Stimulated activated effector memory CD8-positive, alpha-beta T cell treated with anti-CD3 and anti-CD28 coated beads, Interleukin-12 subunit alpha, Interleukin-12 subunit beta, amount 100 ng/mL, for 72 hours (primary cell): ENCODE data around the gene BCO2.
"Not testable (repeated sequence)": the region's sequence is repeated elsewhere in the genome, so short reads cannot be mapped to it uniquely, and the experiment has no call there.

Experiments used
- ATAC-seq: fragments of 150-1000 bp; cut with Tn5 transposase; 2 replicates; pipeline ENCODE4 v1.10.0; 2021
- DNase-seq, 2 donors: peaks; one replicate each; pipeline ENCODE4 v3.0.0; 2021 to 2022; ENCODE audit warnings: low spot score in 2 of 2
- H3K27ac Mint-ChIP-seq: one replicate; pipeline ENCODE4 v1.8.0; 2022; ENCODE audit warnings: mild to moderate bottlenecking, mixed read lengths
- H3K36me3 Mint-ChIP-seq: one replicate; pipeline ENCODE4 v1.8.0; 2022; ENCODE audit warnings: mild to moderate bottlenecking, mixed read lengths
- H3K4me1 Mint-ChIP-seq: one replicate; pipeline ENCODE4 v1.8.0; 2022; ENCODE audit warnings: mixed read lengths
- H3K4me3 Mint-ChIP-seq: one replicate; pipeline ENCODE4 v1.8.0; 2022; ENCODE audit warnings: mild to moderate bottlenecking, mixed read lengths
- H3K9me3 Mint-ChIP-seq: one replicate; pipeline ENCODE4 v1.8.0; 2022; ENCODE audit warnings: mixed read lengths

The BCO2 gene

DNA sequence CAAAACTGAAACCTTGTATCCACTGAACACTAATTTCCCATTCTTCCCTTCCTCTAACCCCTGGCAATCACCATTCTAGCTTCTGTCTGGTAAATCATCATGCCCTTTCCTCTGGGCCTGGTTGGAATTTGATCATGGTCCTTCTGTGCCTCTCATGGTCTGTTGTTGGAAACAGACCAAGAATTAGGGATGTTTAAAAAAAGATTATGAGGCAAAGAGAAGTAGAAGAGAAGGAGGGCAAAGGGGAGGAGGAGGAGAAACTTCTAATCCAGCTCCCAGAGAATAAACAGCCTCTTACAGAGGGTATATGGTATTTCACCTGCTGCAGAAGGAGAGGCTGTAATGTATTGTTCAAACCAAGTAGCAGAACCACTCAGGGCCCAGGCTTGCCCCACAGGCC, 10.6 kb downstream of the BCO2 start:
- DNase-seq: no peak
- Mint-ChIP-seq H3K9me3 (no peaks in the 10 kb centered on the region), H3K36me3 (no peaks in the 10 kb centered on the region), H3K4me1 (no peaks in the 10 kb centered on the region), H3K4me3 (no peak overlapping the region), H3K27ac (no peak overlapping the region)
- no peak for ATAC-seq

DNA sequence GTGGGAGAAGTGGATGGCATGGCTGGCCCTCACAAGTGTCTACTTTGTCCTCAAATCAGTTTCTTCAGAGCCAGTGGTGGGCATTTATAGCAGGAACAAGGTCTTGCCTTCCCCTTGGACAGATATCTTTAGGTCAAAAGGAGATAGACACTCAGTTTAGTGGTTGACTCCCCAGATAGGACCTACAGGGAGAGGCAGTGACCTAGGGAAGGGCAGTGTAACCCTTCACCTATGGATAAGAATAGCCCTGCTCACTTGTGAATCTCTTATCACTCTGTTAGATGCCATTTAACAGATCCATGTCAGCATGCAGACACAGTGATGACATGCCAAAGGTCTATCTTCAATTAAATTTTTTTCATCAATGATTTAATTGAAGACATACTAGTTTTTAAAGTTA, 11.0 kb downstream of the BCO2 start:
- Mint-ChIP-seq H3K36me3 (no peaks in the 10 kb centered on the region), H3K4me3 (no peak overlapping the region), H3K27ac (no peak overlapping the region), H3K4me1 (no peaks in the 10 kb centered on the region), H3K9me3 (no peaks in the 10 kb centered on the region)
- DNase-seq (no peak), ATAC-seq (no peak)

DNA sequence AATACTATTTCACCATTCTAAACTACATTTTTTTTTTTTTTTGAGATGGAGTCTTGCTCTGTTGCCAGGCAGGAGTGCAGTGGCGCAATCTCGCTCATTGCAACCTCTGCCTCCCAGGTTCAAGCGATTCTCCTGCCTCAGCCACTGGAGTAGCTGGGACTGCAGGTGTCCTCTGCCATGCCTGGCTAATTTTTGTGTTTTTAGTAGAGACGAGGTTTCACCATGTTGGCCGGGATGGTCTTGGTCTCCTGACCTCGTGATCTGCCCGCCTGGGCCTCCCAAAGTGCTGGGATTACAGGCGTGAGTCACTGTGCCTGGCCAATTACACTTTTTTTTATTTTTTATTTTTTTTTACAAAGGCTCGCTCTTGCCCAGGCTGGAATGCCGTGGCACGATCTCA, 19.8 kb downstream of the BCO2 start:
- H3K27ac Mint-ChIP-seq, H3K9me3 Mint-ChIP-seq, DNase-seq, H3K36me3 Mint-ChIP-seq, H3K4me1 Mint-ChIP-seq, ATAC-seq, H3K4me3 Mint-ChIP-seq: not testable (repeated sequence)

DNA sequence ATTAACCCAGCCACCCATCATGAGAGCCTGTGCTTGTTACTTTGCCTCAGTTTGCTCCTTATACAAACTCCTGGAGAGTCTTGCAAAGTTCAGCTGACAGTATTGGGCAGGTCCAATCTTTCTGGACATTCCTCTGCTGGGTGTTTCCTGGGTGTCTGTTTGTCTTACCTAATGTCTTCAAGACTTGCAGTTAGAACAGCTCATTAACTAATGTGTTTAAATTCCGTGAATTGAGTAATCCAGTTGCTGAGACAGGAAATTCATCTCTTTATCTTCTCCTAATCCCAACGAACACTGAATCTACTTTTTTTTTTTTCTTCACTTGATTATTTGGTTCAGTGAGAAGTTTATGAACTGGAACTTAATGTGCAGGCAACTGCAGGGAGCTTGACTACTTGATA, 20.6 kb downstream of the BCO2 start:
- ATAC-seq: no peak
- no peaks in the 10 kb centered on the region for H3K9me3 Mint-ChIP-seq
- H3K27ac Mint-ChIP-seq: no peak overlapping the region
- H3K4me3 Mint-ChIP-seq: no peak overlapping the region
- no peaks in the 10 kb centered on the region for H3K4me1 Mint-ChIP-seq
- no peak for DNase-seq
- no peaks in the 10 kb centered on the region for H3K36me3 Mint-ChIP-seq

DNA sequence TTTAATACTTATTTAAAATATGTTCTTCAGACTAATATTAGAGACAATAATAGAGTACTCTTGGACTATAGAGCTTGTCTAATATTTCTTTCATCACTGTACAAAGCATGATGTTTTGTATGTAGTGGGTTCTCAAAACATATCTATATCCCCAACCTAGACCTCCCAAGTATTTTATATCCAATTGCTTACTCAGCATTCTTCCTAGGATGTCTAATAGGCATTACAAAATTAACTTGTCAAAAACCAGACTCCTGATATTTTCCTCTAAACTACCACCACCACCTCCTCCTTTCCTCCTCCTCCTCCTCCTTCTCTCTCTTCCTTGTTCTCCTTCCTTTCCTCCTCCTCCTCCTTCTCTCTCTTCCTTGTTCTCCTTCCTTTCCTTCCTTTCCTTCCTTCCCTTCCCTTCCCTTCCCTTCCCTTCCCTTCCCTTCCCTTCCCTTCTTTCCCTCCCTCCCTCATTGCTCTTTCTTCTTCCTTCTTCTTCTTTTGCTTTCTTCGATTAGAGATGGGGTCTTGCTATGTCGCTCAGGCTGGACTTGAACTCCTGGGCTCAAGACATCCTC, 21.3 kb downstream of the BCO2 start:
- Mint-ChIP-seq H3K27ac (no peak overlapping the region), H3K36me3 (no peaks in the 10 kb centered on the region), H3K4me1 (no peaks in the 10 kb centered on the region), H3K9me3 (no peaks in the 10 kb centered on the region), H3K4me3 (no peak overlapping the region)
- no peak for ATAC-seq
- DNase-seq: no peak

DNA sequence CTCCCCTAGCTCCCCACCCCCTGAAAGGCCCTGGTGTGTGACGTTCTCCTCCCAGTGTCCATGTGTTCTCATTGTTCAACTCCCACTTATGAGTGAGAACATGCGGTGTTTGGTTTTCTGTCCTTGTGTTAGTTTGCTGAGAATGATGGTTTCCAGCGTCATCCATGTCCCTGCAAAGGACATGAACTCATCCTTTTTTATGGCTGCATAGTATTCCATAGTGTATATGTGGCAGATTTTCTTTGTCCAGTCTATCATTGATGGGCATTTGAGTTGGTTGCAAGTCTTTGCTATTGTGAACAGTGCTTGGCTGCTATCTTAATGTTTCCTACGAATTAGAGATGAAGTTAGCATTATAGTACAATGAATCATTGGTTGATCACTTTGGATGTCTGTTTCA, 23.8 kb downstream of the BCO2 start:
- H3K4me1 Mint-ChIP-seq, H3K9me3 Mint-ChIP-seq, ATAC-seq, H3K4me3 Mint-ChIP-seq, H3K36me3 Mint-ChIP-seq, DNase-seq, H3K27ac Mint-ChIP-seq: not testable (repeated sequence)

DNA sequence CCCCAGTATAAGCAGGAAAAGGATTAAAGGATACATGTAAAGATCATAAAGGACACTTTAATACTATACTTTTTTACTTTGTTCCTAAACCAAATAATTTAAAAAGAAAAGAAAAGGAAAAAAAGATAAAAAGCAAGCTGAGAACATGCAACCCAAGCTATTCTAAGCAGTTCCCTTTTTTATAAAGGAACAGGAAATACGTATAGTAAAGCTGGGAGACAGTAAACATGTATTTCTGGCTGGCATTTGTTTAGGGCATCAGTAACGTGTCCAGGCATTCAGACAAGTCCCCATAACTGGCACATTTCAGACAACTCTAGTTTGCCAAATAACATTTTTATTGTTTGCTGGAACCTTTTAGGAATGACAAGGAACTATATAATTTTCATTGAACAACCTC, 24.9 kb downstream of the BCO2 start:
- H3K4me3 Mint-ChIP-seq: no peak overlapping the region
- no peak for ATAC-seq

DNA sequence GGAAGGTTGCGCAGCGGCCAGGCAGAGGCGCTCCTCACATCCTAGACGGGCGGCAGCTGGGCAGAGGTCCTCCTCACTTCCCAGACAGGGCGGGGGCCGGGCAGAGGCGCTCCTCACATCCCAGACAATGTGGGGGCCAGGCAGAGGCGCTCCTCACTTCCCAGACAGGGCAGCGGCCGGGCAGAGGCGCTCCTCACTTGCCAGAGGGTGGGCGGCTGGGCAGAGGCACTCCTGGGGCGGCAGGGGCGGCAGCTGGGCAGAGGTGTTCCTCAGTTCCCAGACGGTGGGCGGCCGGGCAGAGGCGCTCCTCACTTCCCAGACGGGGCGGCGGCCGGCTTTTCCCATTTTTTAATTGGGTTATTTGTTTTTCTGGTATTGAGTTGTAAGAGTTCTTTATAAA, 30.8 kb downstream of the BCO2 start:
- Mint-ChIP-seq H3K27ac (no peak overlapping the region), H3K36me3 (no peaks in the 10 kb centered on the region), H3K4me1 (peaks cover 2% of the 10 kb centered on the region), H3K4me3 (no peak overlapping the region), H3K9me3 (no peaks in the 10 kb centered on the region)
- DNase-seq: no peak
- ATAC-seq: no peak

More for the DNA sequence above, 24.9 kb downstream of the BCO2 start:
- H3K27ac Mint-ChIP-seq: no peak overlapping the region
- DNase-seq: no peak
- H3K4me1 Mint-ChIP-seq: no peaks in the 10 kb centered on the region
- no peaks in the 10 kb centered on the region for H3K9me3 Mint-ChIP-seq
- H3K36me3 Mint-ChIP-seq: no peaks in the 10 kb centered on the region

DNA sequence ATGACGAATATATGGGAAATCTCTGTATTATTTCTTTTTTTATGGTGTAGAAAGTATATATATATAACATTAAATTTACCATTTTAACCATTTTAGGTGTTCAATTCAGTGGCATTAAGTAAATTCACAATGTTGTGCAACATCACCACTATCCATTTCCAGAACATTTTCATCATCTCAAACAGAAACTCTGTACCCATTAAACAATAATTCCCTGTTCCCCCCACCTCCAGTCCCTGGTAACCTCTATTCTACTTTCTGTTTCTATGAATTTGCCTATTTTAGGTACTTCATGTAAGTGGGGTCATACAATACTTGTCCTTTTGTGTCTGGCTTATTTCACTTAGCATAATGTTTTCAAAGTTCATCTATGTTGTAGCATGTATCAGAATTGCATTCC, 35.6 kb downstream of the BCO2 start:
- no peak overlapping the region for H3K4me3 Mint-ChIP-seq
- DNase-seq (no peak), ATAC-seq (no peak)
- H3K36me3 Mint-ChIP-seq: no peaks in the 10 kb centered on the region
- H3K27ac Mint-ChIP-seq: no peak overlapping the region
- peaks cover 15% of the 10 kb centered on the region for H3K4me1 Mint-ChIP-seq
- H3K9me3 Mint-ChIP-seq: no peaks in the 10 kb centered on the region

DNA sequence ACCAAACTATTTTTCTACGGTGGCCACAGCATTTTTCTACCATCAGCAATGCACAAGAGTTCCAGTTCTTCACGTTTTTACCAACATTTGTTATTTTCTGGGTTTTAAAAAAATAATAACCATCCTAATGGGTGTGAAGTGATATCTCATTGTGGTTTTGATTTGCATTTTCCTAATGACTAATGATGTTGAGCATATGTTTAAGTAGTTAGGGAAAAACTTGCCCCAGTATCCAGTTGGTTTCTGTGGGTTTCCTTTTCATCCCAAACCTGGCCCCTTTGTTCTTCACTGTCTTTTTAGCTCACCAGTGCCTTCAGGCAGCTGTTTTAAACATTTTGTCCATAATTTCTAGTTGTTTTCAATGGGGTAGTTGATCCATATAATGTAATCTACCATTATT, 36.2 kb downstream of the BCO2 start:
- H3K36me3 Mint-ChIP-seq: no peaks in the 10 kb centered on the region
- H3K4me1 Mint-ChIP-seq: peaks cover 15% of the 10 kb centered on the region
- H3K9me3 Mint-ChIP-seq: no peaks in the 10 kb centered on the region
- H3K4me3 Mint-ChIP-seq: no peak overlapping the region
- no peak overlapping the region for H3K27ac Mint-ChIP-seq
- DNase-seq: no peak
- peak; percentile 67 for ATAC-seq

DNA sequence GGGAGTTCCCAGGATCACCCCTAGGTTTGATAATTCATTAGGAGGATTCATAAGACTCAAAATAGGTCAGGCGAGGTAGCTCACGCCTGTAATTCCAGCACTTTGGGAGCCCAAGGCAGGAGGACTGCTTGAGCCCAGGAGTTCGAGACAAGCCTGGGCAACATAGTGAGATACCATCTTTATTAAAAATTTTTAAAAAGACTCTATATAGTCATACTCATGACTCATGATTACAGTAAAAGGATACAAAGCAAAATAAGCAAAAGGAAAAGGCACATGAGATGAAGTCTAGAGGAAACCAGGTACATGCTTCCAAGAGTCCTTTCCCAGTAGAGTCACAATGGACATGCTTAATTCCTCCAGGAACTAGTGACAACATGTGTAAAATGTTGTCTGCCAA, 37.0 kb downstream of the BCO2 start:
- no peak overlapping the region for H3K27ac Mint-ChIP-seq
- no peaks in the 10 kb centered on the region for H3K36me3 Mint-ChIP-seq
- ATAC-seq (no peak), DNase-seq (no peak)
- peaks cover 15% of the 10 kb centered on the region for H3K4me1 Mint-ChIP-seq
- H3K9me3 Mint-ChIP-seq: no peaks in the 10 kb centered on the region
- H3K4me3 Mint-ChIP-seq: no peak overlapping the region

DNA sequence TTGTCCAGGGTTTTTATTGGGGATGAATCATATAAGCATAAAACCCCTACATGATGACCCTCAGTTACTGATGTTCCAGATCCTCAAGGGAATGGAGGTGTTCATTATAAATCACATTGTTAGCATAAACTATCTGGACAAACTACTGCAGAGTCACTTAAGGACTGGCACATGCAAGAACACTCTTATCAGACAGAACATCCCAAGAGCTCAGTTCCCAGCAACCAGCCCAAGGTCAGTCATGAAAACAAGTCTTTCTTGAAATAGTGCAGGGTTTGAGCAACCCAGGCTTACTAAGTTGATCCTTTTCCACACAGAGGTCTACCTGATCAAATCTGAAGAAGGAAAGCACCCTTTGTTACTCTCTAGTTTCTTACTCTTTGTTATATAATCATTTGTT, 37.4 kb downstream of the BCO2 start:
- DNase-seq: no peak
- ATAC-seq: no peak
- H3K36me3 Mint-ChIP-seq: no peaks in the 10 kb centered on the region
- no peaks in the 10 kb centered on the region for H3K9me3 Mint-ChIP-seq
- no peak overlapping the region for H3K4me3 Mint-ChIP-seq
- peaks cover 15% of the 10 kb centered on the region for H3K4me1 Mint-ChIP-seq
- no peak overlapping the region for H3K27ac Mint-ChIP-seq

DNA sequence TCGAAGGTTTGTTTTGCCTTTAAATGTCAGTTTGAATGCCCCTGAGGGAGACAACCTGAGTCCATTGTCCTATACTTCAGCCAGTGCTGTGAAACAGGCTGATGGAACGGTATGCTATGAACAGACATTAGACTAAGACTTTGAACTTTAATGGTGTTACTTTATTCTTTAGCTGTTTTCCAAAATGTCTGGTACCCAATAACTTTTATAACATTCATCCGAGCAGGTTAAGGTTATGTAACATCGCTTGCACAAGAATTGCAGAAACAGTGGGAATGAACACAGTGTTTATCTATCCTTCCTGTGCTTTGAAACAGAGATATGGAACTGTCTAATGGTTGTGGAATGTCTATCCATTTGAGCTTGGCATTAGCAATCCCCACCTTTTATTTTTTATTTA, 38.4 kb downstream of the BCO2 start:
- no peaks in the 10 kb centered on the region for H3K36me3 Mint-ChIP-seq
- peaks cover 15% of the 10 kb centered on the region for H3K4me1 Mint-ChIP-seq
- no peak for ATAC-seq
- H3K27ac Mint-ChIP-seq: no peak overlapping the region
- no peak overlapping the region for H3K4me3 Mint-ChIP-seq
- DNase-seq: no peak
- H3K9me3 Mint-ChIP-seq: no peaks in the 10 kb centered on the region

DNA sequence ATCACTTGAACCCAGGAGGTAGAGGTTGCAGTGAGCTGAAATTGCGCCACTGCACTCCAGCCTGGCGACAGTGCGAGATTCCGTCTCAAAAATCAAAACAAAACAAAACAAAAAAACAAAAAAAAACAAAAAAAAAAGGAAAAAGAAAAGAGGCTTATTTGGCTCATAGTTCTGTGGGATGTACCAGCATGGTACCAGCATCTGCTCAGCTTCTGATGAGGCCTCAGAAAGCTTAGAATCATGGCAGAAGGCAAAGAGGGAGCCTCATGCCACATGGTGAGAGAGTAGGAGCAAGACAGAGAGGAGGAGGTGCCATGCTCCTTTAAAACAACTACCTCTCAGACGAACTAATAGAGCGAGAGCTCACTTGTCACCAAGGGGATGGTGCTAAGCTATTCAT, 40.3 kb downstream of the BCO2 start:
- no peak for DNase-seq
- H3K36me3 Mint-ChIP-seq: no peaks in the 10 kb centered on the region

DNA sequence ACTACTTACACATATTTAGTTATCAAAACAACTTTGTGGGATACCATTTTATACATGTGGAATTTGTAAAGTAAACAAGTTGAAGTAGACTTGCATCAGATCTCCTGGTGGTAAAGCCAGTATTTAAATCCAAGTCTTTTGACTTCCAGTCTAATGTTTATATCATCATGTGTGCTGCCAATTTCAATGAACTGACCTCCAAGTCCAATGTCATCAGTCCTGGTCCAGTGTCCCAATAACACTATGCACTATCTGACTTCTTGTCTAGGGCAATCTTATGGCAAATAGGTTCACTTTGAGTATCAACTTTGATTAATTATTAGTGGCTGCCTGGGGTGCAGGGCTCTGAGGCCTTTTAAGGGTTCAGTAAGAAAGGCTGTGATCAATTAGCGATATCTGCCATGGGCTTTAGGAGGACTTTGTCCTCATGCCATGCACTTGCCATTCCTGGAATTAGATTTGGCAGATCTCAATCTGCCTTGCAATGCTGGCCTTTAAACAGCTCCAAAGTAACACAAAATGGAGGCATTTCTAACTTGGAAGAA, 41.3 kb downstream of the BCO2 start:
- no peaks in the 10 kb centered on the region for H3K36me3 Mint-ChIP-seq
- H3K4me3 Mint-ChIP-seq: no peak overlapping the region
- H3K27ac Mint-ChIP-seq: no peak overlapping the region
- no peaks in the 10 kb centered on the region for H3K9me3 Mint-ChIP-seq
- peaks cover 13% of the 10 kb centered on the region for H3K4me1 Mint-ChIP-seq
- ATAC-seq (no peak), DNase-seq (no peak)

More for the DNA sequence above, 40.3 kb downstream of the BCO2 start:
- no peaks in the 10 kb centered on the region for H3K9me3 Mint-ChIP-seq
- no peak for ATAC-seq
- no peak overlapping the region for H3K4me3 Mint-ChIP-seq
- H3K27ac Mint-ChIP-seq: no peak overlapping the region
- H3K4me1 Mint-ChIP-seq: peaks cover 21% of the 10 kb centered on the region

DNA sequence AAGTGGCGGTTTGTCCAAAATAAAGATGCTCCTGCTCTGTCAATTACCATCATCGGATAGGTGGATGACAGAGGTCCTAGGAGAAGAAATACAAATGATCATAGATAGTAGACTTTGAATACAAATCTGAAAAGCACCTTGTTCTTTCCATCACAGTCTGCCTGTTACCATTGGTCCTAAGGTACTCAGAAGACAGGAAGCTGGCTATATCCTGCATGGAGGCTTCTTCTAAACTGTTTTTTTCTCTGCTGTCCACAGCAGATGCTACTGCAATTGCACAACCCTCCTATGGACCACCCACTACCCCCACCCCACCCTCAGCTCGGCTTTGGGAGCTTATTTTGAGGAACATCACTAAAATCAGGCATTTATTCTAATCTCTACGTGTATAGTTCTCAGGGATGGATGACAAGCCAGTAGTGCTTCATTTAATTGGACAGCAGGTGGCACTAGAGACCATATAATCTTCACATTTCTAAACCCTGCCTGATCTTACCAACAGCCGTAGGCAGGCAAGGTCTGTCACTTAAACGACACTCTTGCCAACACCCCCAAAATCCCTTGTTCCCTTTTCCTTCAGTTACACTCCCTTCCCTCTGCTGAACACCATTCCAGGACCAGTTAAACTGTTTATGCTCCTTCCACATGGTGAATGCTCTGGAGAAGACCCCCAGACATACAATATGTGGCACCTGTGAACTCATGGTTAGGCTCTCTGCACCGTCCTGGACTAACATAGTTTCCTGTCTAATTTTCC, 44.3 kb downstream of the BCO2 start:
- H3K36me3 Mint-ChIP-seq: no peaks in the 10 kb centered on the region
- H3K27ac Mint-ChIP-seq: no peak overlapping the region

More for the DNA sequence above, 44.3 kb downstream of the BCO2 start:
- Mint-ChIP-seq H3K4me1 (peaks cover 6% of the 10 kb centered on the region), H3K9me3 (no peaks in the 10 kb centered on the region), H3K4me3 (no peak overlapping the region)
- peak; percentile 10 to 64 for DNase-seq
- peak; percentile 95 for ATAC-seq
